ENCODE results near the gene CA5A. TPM values are rescaled to one million over a fixed set of nuclear protein-coding genes. Genes with fewer than 3 reads are reported as not detected.
"Not testable (repeated sequence)": the region's sequence is repeated elsewhere in the genome, so short reads cannot be mapped to it uniquely, and the experiment has no call there.

The CA5A gene
- total and polyA plus RNA-seq, 8 donors: 0.09 to 0.77 (median 0.16) TPM

DNA sequence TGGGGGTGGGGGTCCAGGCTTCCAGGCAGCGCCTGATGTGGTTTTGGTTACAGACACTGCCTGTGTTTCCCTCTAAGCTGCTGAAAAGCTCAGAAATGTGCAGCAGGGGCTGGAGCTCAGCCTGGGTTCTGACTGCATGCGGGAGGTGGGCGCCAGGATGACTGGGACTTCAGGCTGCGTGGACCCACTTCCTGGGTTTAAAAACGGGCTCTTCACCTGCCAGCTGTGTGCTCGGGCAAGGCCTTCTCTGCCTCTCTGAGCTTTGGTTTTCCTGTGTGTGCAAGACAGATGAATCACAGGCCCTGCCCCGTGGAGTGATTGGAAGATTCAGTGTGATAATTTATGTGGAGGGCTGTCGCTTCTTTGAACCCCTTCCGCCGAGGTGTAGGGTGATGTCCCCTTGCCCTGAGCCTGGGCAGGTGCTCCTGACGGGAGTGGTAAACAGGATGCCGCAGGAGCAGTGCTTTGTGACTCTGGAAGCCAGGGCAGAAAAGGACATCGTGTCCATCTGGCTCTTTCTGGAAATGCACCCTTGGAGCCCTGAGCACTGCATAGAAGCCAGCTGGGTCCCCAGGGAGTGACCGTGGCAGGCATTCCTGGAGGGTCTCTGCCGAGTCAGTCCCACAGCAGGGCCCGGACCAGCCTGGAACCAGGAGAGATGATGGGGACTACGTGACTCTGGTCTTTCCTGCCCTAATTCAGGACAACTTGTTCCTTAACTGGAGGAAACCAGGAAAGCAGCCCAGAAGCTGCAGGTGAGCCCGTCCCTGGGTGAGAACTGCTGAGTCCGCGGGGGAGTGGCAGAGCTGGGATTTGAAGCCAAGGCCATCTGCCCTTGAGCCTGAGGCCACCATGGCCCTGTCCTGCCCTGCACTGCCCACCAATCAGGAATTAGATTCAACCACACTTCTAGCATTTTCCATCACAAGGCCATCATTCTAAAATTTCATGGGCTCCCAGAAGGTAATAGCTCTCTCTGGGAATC lies 38.5 kb downstream of the CA5A start:
- intact Hi-C loops (cut with DNase I): no loop called here
- ATAC-seq: no peak
- Histone ChIP-seq H3K27me3 (peaks cover 0 to 17% of the 10 kb centered on the region in 2 donors), H3K9me3 (no peaks in the 10 kb centered on the region), H3K4me3 (no peak overlapping the region), H3K36me3 (no peaks in the 10 kb centered on the region), H3K27ac (peak overlapping the region in 1 of 2 donors; percentile 7), H3K4me1 (peaks cover 0 to 28% of the 10 kb centered on the region in 2 donors)
- TF ChIP-seq, protein P1, sequence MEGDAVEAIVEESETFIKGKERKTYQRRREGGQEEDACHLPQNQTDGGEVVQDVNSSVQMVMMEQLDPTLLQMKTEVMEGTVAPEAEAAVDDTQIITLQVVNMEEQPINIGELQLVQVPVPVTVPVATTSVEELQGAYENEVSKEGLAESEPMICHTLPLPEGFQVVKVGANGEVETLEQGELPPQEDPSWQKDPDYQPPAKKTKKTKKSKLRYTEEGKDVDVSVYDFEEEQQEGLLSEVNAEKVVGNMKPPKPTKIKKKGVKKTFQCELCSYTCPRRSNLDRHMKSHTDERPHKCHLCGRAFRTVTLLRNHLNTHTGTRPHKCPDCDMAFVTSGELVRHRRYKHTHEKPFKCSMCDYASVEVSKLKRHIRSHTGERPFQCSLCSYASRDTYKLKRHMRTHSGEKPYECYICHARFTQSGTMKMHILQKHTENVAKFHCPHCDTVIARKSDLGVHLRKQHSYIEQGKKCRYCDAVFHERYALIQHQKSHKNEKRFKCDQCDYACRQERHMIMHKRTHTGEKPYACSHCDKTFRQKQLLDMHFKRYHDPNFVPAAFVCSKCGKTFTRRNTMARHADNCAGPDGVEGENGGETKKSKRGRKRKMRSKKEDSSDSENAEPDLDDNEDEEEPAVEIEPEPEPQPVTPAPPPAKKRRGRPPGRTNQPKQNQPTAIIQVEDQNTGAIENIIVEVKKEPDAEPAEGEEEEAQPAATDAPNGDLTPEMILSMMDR (IDR thresholded peaks at IDR 0.05): no peak
- DNase-seq: no peak

DNA sequence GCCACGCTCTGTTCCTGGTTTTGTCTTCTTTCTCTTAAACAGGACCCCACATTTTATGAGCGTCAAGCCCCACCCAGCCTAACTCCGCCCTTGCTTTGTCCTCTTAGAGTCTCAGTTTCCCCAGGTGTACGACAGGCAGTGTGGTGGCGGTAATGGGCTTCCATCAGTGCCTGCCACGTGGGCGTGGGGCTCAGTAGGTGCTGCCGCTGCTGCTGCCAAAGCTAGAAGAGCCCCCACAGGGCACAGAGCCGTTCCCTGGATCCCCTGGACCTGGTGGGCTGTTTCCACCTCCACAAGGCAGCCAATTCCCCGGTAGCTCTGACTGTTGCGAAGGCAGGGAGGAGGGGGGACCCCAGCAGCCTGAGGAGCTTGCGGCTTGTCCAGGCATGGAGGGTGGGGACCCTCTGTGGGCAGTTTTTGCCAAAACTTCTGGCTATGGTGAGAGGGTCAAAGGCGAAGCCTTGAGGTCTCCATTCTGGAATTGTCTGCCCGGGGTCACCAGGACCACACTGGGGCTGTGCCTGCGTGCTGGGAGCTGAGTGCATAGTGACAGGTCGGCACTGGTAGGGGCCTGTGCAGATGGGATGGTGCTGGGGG lies 39.3 kb downstream of the CA5A start:
- not testable (repeated sequence) for H3K9me3 ChIP-seq, H3K4me3 ChIP-seq, ATAC-seq

GRCh38 chr16:87896176-87896890 lies 40.0 kb downstream of the CA5A start:
- intact Hi-C loops (cut with DNase I); H3K36me3 ChIP-seq; H3K9me3 ChIP-seq; DNase-seq; H3K4me3 ChIP-seq: not testable (repeated sequence)
- Histone ChIP-seq H3K27me3 (peaks cover 0 to 17% of the 10 kb centered on the region in 2 donors), H3K27ac (peak overlapping the region in 1 of 2 donors; percentile 60), H3K4me1 (peaks cover 0 to 28% of the 10 kb centered on the region in 2 donors)
- ATAC-seq: peak; percentile 27

More for the DNA sequence above, 39.3 kb downstream of the CA5A start:
- H3K36me3 ChIP-seq; H3K27ac ChIP-seq; DNase-seq; intact Hi-C loops (cut with DNase I): not testable (repeated sequence)
- Histone ChIP-seq H3K4me1 (peaks cover 0 to 28% of the 10 kb centered on the region in 2 donors), H3K27me3 (peaks cover 0 to 17% of the 10 kb centered on the region in 2 donors)

- Histone ChIP-seq H3K4me1 (peaks cover 0 to 28% of the 10 kb centered on the region in 2 donors), H3K27me3 (peaks cover 0 to 14% of the 10 kb centered on the region in 2 donors), H3K4me3 (no peak overlapping the region), H3K27ac (peak overlapping the region in 1 of 2 donors; percentile 60), H3K36me3 (no peaks in the 10 kb centered on the region), H3K9me3 (no peaks in the 10 kb centered on the region)
- peak in 1 of 4 donors; percentile 53 for DNase-seq
- peak; percentile 73 for ATAC-seq
- TF ChIP-seq, protein P1 (IDR thresholded peaks at IDR 0.05): no peak
- intact Hi-C loops (cut with DNase I): no loop called here
Observed at GRCh38 chr16:87895641-87896141, 40.6 kb downstream of the CA5A start.

DNA sequence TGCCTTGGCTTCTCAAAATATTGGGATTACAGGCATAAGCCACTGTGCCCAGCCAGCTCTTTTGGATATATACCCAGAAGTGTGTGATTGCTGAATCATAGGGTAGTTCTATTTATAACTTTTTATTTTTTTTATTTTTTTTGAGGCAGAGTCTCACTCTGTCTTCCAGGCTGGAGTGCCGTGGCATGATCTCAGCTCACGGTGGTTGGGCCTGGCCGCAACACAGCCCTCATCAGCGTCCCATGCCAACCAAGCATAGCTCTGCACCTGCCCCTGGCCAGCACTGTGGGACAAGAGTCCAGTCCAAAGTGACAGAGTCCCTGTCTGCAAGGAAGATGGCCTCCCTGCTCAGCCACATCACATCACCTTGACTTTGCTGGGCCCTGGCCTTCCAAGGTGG lies 42.3 kb downstream of the CA5A start:
- H3K27ac ChIP-seq; H3K9me3 ChIP-seq; DNase-seq; ATAC-seq; H3K27me3 ChIP-seq; H3K4me3 ChIP-seq; H3K36me3 ChIP-seq; intact Hi-C loops (cut with DNase I): not testable (repeated sequence)
- H3K4me1 ChIP-seq: peaks cover 0 to 28% of the 10 kb centered on the region in 2 donors

- no peak overlapping the region for H3K4me3 ChIP-seq
- intact Hi-C loops (cut with DNase I): no loop called here
Observed at GRCh38 chr16:87891764-87892163, 44.6 kb downstream of the CA5A start.

More at GRCh38 chr16:87891764-87892163, 44.6 kb downstream of the CA5A start:
- no peak overlapping the region for H3K27ac ChIP-seq
- DNase-seq (no peak), ATAC-seq (no peak)
- no peaks in the 10 kb centered on the region for H3K27me3 ChIP-seq
- H3K36me3 ChIP-seq: no peaks in the 10 kb centered on the region
- TF ChIP-seq, protein P1 (IDR thresholded peaks at IDR 0.05): no peak
- no peaks in the 10 kb centered on the region for H3K9me3 ChIP-seq
- peaks cover 0 to 27% of the 10 kb centered on the region in 2 donors for H3K4me1 ChIP-seq
